GM12878 (cell line): Measurements from ENCODE around the gene DNAH17. TPM values are rescaled to one million over a fixed set of nuclear protein-coding genes. Genes with fewer than 3 reads are reported as not detected.

ENCODE experiments used
- ATAC-seq: fragments of 200-7000 bp; cut with Tn5 transposase; 3 replicates; pipeline ENCODE4 v1.9.1; 2020; ENCODE audit warnings: mild to moderate bottlenecking, moderate library complexity
- BruUV-seq: library from RNA; stranded (reverse); fragments of 400-500 nt; replicated peaks from 2 replicates; lab custom pipeline; 2021; lab: Mats Ljungman, UMichigan
- CTCF ChIA-PET: fragments of 300-600 bp; sonication (Branson Sonifier 250); formaldehyde crosslinking; extraction: SDS; loops from one replicate; lab custom pipeline; 2021; ENCODE audit warnings: inconsistent platforms; lab: Yijun Ruan, JAX
- POLR2A ChIA-PET: fragments of 350-600 bp; formaldehyde crosslinking; extraction: SDS; loops from one replicate; lab custom pipeline; 2021; ENCODE audit warnings: inconsistent platforms; lab: Charles Lee
- RAD21 ChIA-PET: fragments of 300-600 bp; sonication (Branson Sonifier 250); formaldehyde crosslinking; loops from one replicate; lab custom pipeline; 2023; ENCODE audit warnings: antibody characterized with exemption; ENCODE audit not compliant: unreplicated experiment; lab: Charles Lee
- SMC1A ChIA-PET: fragments of 300-600 bp; sonication (Branson Sonifier 250); formaldehyde crosslinking; loops from one replicate; lab custom pipeline; 2023; ENCODE audit not compliant: unreplicated experiment, uncharacterized antibody; lab: Charles Lee
- DNase-seq: peaks from one replicate; pipeline ENCODE4 v3.0.0-alpha.2; 2011; ENCODE audit warnings: low read depth, low spot score
- FAIRE-seq: peaks from 3 replicates; lab custom pipeline; 2011; peaks lifted over from hg19 to GRCh38; lab: Jason Lieb, UNC
- H2AFZ ChIP-seq: 2 replicates; pipeline ENCODE4 v1.6.0; 2011; ENCODE audit warnings: low read depth, low read length, control low read depth; ENCODE audit not compliant: control insufficient read depth
- H3K27ac ChIP-seq: 2 replicates; pipeline ENCODE4 v1.5.1; 2011; ENCODE audit warnings: control low read depth; ENCODE audit not compliant: control insufficient read depth, insufficient read depth
- H3K27me3 ChIP-seq, 2 experiments: replicated peaks in 1 of 2; 2 replicates each; pipeline versions ENCODE4 v1.6.0 to v1.6.1; 2011; ENCODE audit warnings: low read length in 1 of 2; ENCODE audit not compliant: control insufficient read depth in 2 of 2, insufficient read depth in 2 of 2
- H3K36me3 ChIP-seq, 2 experiments: 2 replicates each; pipeline ENCODE4 v1.5.1; 2011; ENCODE audit warnings: low read length in 1 of 2; ENCODE audit not compliant: control insufficient read depth in 2 of 2, insufficient read depth in 2 of 2
- H3K4me1 ChIP-seq: 2 replicates; pipeline ENCODE4 v1.6.1; 2011; ENCODE audit warnings: mild to moderate bottlenecking, low read length, moderate library complexity, mixed read lengths; ENCODE audit not compliant: control insufficient read depth, insufficient read depth
- H3K4me2 ChIP-seq: 2 replicates; pipeline ENCODE4 v1.6.0; 2011; ENCODE audit warnings: control low read depth; ENCODE audit not compliant: control insufficient read depth, insufficient read depth
- H3K4me3 ChIP-seq: fragments of 200-600 bp; sonication (generic); 2 replicates; pipeline ENCODE4 v1.5.1; 2016
- H3K79me2 ChIP-seq: 2 replicates; pipeline ENCODE4 v1.6.0; 2011; ENCODE audit warnings: low read length; ENCODE audit not compliant: control insufficient read depth, insufficient read depth
- H3K9ac ChIP-seq: 2 replicates; pipeline ENCODE4 v1.8.0; 2011; ENCODE audit warnings: low read length, control low read depth, mixed read lengths; ENCODE audit not compliant: control insufficient read depth, insufficient read depth
- H3K9me3 ChIP-seq: replicated peaks from 3 replicates; pipeline ENCODE4 v1.5.1; 2011; ENCODE audit warnings: mild to moderate bottlenecking, low read length; ENCODE audit not compliant: control insufficient read depth, insufficient read depth
- H4K20me1 ChIP-seq: 2 replicates; pipeline ENCODE4 v1.6.0; 2011; ENCODE audit not compliant: control insufficient read depth, insufficient read depth
- ETV6 ChIP-seq, 2 experiments: fragments of 450-650 bp in 1 of 2; IDR thresholded peaks in 1 of 2; conservative IDR thresholded peaks in 1 of 2; 2 replicates each; pipeline ENCODE4 v1.6.1; 2014; ENCODE audit warnings: antibody characterized with exemption in 1 of 2, borderline replicate concordance in 1 of 2, low read depth in 1 of 2, mild to moderate bottlenecking in 1 of 2, moderate library complexity in 1 of 2
- HDAC2 ChIP-seq: fragments of 200-600 bp; sonication (generic); IDR thresholded peaks from 2 replicates; pipeline ENCODE4 v1.6.1; 2017
- HDAC6 ChIP-seq: fragments of 200-600 bp; sonication (generic); IDR thresholded peaks from one replicate; pipeline ENCODE4 v1.8.0; 2017; ENCODE audit warnings: antibody characterized with exemption; ENCODE audit not compliant: unreplicated experiment
- IKZF1 ChIP-seq: fragments of 450-650 bp; conservative IDR thresholded peaks from 2 replicates; pipeline ENCODE4 v1.6.1; 2017; ENCODE audit warnings: antibody characterized with exemption, mild to moderate bottlenecking
- MTA3 ChIP-seq: IDR thresholded peaks from 2 replicates; pipeline ENCODE4 v1.6.1; 2012; ENCODE audit warnings: low read length, inconsistent platforms, borderline replicate concordance
- NR2F1 ChIP-seq: fragments of 450-650 bp; conservative IDR thresholded peaks from 2 replicates; pipeline ENCODE4 v1.6.1; 2017; ENCODE audit warnings: mild to moderate bottlenecking
- SP1 ChIP-seq: IDR thresholded peaks from one replicate; pipeline ENCODE4 v1.6.1; 2011; ENCODE audit warnings: low read depth, low read length
- STAT3 ChIP-seq: IDR thresholded peaks from 2 replicates; pipeline ENCODE4 v1.6.1; 2011; ENCODE audit warnings: low read depth, low read length, improper control_type of control experiment
- USF2 ChIP-seq: IDR thresholded peaks from 2 replicates; pipeline ENCODE4 v1.6.1; 2011; ENCODE audit warnings: low read depth, low read length, improper control_type of control experiment, borderline replicate concordance
- WGBS: methylation state at CpG from one replicate; pipeline ENCODE4 v1.1.6; 2016; ENCODE audit warnings: low lambda C conversion rate; ENCODE audit not compliant: insufficient replicate concordance, insufficient coverage; ENCODE audit errors: missing lambda C conversion rate; 5-methylcytosine and 5-hydroxymethylcytosine counted together
- in situ Hi-C: fragments of 300-500 bp; cut with MboI; formaldehyde crosslinking; loops from 9 replicates; pipeline ENCODE4 v1.14.3; 2018; ENCODE audit warnings: mixed read lengths
- intact Hi-C: fragments of 100-400 bp; cut with micrococcal nuclease; formaldehyde crosslinking; loops from one replicate; pipeline ENCODE4 v1.14.2; 2022; ENCODE audit not compliant: unreplicated experiment
- polyA plus RNA-seq, 11 experiments: library from polyadenylated mRNA; depleted of rRNA in 4 of 11; unstranded in 6 of 11; stranded (reverse) in 5 of 11; fragments of >200 nt; fragmentation: Nextera tagmentation in 4 of 11; fragmentation: Illumina TruSeq in 1 of 11; extraction: Ambion mirVana in 4 of 11; extraction: Trizol in 1 of 11; gene quantifications; 1 replicate in 1 of 11; 2 replicates in 10 of 11; pipeline versions ENCODE4 v1.2.1 to v1.2.3, GENCODE V29; 2011 to 2016; ENCODE audit warnings: inconsistent platforms in 2 of 11, missing spikeins in 2 of 11, low read depth in 1 of 11
- total RNA-seq, 4 experiments: library from RNA; depleted of rRNA in 3 of 4; stranded (reverse); fragments of >200 nt in 3 of 4; fragmentation: Illumina TruSeq in 1 of 4; extraction: Trizol in 1 of 4; gene quantifications; 2 replicates each; pipeline versions ENCODE4 v1.2.1 to v1.2.3, GENCODE V29; 2013 to 2021
- TF ChIP-seq, protein P1 (sequence below): fragments of 450-650 bp; conservative IDR thresholded peaks from 2 replicates; pipeline ENCODE4 v1.6.1; 2017; ENCODE audit warnings: mild to moderate bottlenecking, moderate library complexity
- TF ChIP-seq, protein P2 (sequence below): fragments of 450-650 bp; formaldehyde crosslinking; IDR thresholded peaks from 2 replicates; pipeline ENCODE4 v1.4.0; 2022; ENCODE audit warnings: mild to moderate bottlenecking, moderate library complexity

Gene DNAH17
- total and polyA plus RNA-seq, 10 of the 15 experiments (the other 5 are each of a cell fraction or from before 2014, with no cell fraction given): 0.16 to 2.9 (median 0.56) TPM

DNA sequence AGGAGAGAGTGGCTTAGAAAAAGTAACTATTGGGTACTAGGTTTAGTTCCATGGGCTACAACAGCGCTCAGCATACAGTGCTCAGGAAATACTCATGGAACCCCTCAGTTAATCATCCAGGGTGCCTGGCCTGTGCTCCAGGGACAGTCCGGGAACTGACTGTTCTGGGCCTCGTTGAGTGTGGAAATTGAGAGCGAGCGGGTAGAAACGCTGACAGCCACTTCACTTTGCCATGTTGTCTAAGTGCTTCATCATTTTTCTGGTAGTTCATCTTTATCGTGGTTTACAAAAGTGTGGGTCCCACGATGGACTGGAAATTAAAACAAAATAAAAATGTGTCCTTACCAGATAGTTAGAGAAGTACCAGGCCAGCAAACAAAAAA lies 31.6 kb upstream of the DNAH17 start (continued):
- TF ChIP-seq USF2 (no peak), NR2F1 (no peak)

- ATAC-seq (no peak), DNase-seq (no peak), FAIRE-seq (no peak)
- CTCF ChIA-PET: no interaction called here
- H3K27me3 ChIP-seq: no peaks in the 10 kb centered on the region; a peak in 1 of 4 replicates
- no peak overlapping the region for H3K4me2 ChIP-seq
- POLR2A ChIA-PET: no interaction called here
- no peak overlapping the region for H2AFZ ChIP-seq
- 50% methylated on average over 10 of the region's 10 CpGs for WGBS
- H3K9me3 ChIP-seq: no peaks in the 10 kb centered on the region; the same call in 2 of the 3 replicates
- H3K36me3 ChIP-seq: no peaks in the 10 kb centered on the region
- TF ChIP-seq MTA3 (no peak), HDAC2 (no peak), SP1 (no peak), HDAC6 (no peak), IKZF1 (no peak), ETV6 (conservative IDR thresholded peaks at IDR 0.05 in 1 of 2, IDR thresholded peaks at IDR 0.05 in 1 of 2; ENCODE audit: borderline replicate concordance in 1 of 2, low read depth in 1 of 2) (no peak), STAT3 (no peak)
- TF ChIP-seq, protein P1, sequence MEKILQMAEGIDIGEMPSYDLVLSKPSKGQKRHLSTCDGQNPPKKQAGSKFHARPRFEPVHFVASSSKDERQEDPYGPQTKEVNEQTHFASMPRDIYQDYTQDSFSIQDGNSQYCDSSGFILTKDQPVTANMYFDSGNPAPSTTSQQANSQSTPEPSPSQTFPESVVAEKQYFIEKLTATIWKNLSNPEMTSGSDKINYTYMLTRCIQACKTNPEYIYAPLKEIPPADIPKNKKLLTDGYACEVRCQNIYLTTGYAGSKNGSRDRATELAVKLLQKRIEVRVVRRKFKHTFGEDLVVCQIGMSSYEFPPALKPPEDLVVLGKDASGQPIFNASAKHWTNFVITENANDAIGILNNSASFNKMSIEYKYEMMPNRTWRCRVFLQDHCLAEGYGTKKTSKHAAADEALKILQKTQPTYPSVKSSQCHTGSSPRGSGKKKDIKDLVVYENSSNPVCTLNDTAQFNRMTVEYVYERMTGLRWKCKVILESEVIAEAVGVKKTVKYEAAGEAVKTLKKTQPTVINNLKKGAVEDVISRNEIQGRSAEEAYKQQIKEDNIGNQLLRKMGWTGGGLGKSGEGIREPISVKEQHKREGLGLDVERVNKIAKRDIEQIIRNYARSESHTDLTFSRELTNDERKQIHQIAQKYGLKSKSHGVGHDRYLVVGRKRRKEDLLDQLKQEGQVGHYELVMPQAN: no peak
- TF ChIP-seq, protein P2, sequence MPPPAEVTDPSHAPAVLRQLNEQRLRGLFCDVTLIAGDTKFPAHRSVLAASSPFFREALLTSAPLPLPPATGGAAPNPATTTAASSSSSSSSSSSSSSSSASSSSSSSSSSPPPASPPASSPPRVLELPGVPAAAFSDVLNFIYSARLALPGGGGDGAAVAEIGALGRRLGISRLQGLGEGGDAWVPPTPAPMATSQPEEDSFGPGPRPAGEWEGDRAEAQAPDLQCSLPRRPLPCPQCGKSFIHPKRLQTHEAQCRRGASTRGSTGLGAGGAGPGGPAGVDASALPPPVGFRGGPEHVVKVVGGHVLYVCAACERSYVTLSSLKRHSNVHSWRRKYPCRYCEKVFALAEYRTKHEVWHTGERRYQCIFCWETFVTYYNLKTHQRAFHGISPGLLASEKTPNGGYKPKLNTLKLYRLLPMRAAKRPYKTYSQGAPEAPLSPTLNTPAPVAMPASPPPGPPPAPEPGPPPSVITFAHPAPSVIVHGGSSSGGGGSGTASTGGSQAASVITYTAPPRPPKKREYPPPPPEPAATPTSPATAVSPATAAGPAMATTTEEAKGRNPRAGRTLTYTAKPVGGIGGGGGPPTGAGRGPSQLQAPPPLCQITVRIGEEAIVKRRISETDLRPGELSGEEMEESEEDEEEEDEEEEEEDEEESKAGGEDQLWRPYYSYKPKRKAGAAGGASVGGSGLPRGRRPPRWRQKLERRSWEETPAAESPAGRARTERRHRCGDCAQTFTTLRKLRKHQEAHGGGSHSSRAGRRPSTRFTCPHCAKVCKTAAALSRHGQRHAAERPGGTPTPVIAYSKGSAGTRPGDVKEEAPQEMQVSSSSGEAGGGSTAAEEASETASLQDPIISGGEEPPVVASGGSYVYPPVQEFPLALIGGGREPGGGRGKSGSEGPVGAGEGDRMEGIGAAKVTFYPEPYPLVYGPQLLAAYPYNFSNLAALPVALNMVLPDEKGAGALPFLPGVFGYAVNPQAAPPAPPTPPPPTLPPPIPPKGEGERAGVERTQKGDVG (CRISPR knock-in tag): no peak
- RAD21 ChIA-PET: interaction anchor here (0.6 kb wide), 1 partner anchor 13 kb away, joined by 3 read pairs; no protein-coding TSS in a partner anchor
- H3K27ac ChIP-seq: no peak overlapping the region
- BruUV-seq: no TSS peak
- intact Hi-C loops (no loop called here), in situ Hi-C loops (no loop called here)
- H4K20me1 ChIP-seq: no peaks in the 10 kb centered on the region
- SMC1A ChIA-PET: interaction anchor here (0.7 kb wide), 1 partner anchor 183 kb away, joined by 5 read pairs; no protein-coding TSS in a partner anchor
- H3K9ac ChIP-seq: no peak overlapping the region
- H3K79me2 ChIP-seq: no peaks in the 10 kb centered on the region
- no peak overlapping the region for H3K4me3 ChIP-seq
- no peaks in the 10 kb centered on the region for H3K4me1 ChIP-seq
Measured at GRCh38 chr17:78608122-78608803, 31.1 kb upstream of the DNAH17 start.
